Effector memory CD4-positive, alpha-beta T cell (primary cell): ENCODE data around the gene UBE2L6.

Source experiments
- DNase-seq, 3 donors: peaks; one replicate each; pipeline ENCODE4 v3.0.0-alpha.2; 2020
- H3K27ac ChIP-seq: 2 replicates; pipeline ENCODE4 v1.7.0; 2013; ENCODE audit warnings: mild to moderate bottlenecking, low read length, moderate library complexity; ENCODE audit not compliant: insufficient read depth, poor library complexity, severe bottlenecking
- H3K27me3 ChIP-seq: replicated peaks from 2 replicates; pipeline ENCODE4 v1.7.0; 2013; ENCODE audit warnings: mild to moderate bottlenecking, low read length; ENCODE audit not compliant: insufficient read depth, control insufficient read depth, poor library complexity, severe bottlenecking
- H3K36me3 ChIP-seq: 2 replicates; pipeline ENCODE4 v1.7.0; 2013; ENCODE audit warnings: mild to moderate bottlenecking, low read length, moderate library complexity; ENCODE audit not compliant: control insufficient read depth, insufficient read depth
- H3K4me1 ChIP-seq: 2 replicates; pipeline ENCODE4 v1.7.0; 2013; ENCODE audit warnings: low read length, mild to moderate bottlenecking; ENCODE audit not compliant: control insufficient read depth, insufficient read depth, poor library complexity, severe bottlenecking
- H3K4me3 ChIP-seq: 2 replicates; pipeline ENCODE4 v1.7.0; 2013; ENCODE audit warnings: low read length, low read depth, mild to moderate bottlenecking; ENCODE audit not compliant: insufficient read depth, poor library complexity, severe bottlenecking
- H3K9me3 ChIP-seq: 2 replicates; pipeline ENCODE4 v1.7.0; 2013; ENCODE audit warnings: mild to moderate bottlenecking, low read length, moderate library complexity; ENCODE audit not compliant: control insufficient read depth

The UBE2L6 gene

GRCh38 chr11:57597916-57598830, 30.7 kb upstream of the UBE2L6 start:
- DNase-seq, result no peak
- H3K27ac ChIP-seq, result no peak overlapping the region
- no peaks in the 10 kb centered on the region for H3K4me1 ChIP-seq
- H3K9me3 ChIP-seq, result no peaks in the 10 kb centered on the region
- peaks cover 8% of the 10 kb centered on the region for H3K27me3 ChIP-seq
- H3K4me3 ChIP-seq, result no peak overlapping the region
- H3K36me3 ChIP-seq, result no peaks in the 10 kb centered on the region

GRCh38 chr11:57597461-57597915, 30.0 kb upstream of the UBE2L6 start, which contains the start of gene SERPING1:
Gene SERPING1 (plus strand): TSS chr11:57597685. CDS start chr11:57598271, 586 bp downstream.
- no peak for DNase-seq
- H3K4me1 ChIP-seq, result no peaks in the 10 kb centered on the region
- no peaks in the 10 kb centered on the region for H3K9me3 ChIP-seq
- H3K27ac ChIP-seq, result no peak within 1 kb of the TSS
- peaks cover 8% of the 10 kb centered on the region for H3K27me3 ChIP-seq
- no peak within 1 kb of the TSS for H3K4me3 ChIP-seq
- H3K36me3 ChIP-seq, result no peaks in the 10 kb centered on the region

GRCh38 chr11:57596266-57596885, 28.9 kb upstream of the UBE2L6 start:
- H3K27me3 ChIP-seq, result peaks cover 8% of the 10 kb centered on the region
- H3K9me3 ChIP-seq, result no peaks in the 10 kb centered on the region
- H3K4me1 ChIP-seq, result no peaks in the 10 kb centered on the region
- no peak overlapping the region for H3K4me3 ChIP-seq
- DNase-seq, result no peak
- H3K27ac ChIP-seq, result no peak overlapping the region
- H3K36me3 ChIP-seq, result no peaks in the 10 kb centered on the region

- no peaks in the 10 kb centered on the region for H3K4me1 ChIP-seq
- DNase-seq, result no peak
- no peaks in the 10 kb centered on the region for H3K9me3 ChIP-seq
- peaks cover 3% of the 10 kb centered on the region for H3K27me3 ChIP-seq
- no peak overlapping the region for H3K4me3 ChIP-seq
- no peaks in the 10 kb centered on the region for H3K36me3 ChIP-seq
- H3K27ac ChIP-seq, result no peak overlapping the region
Measured at GRCh38 chr11:57588046-57588710, 20.7 kb upstream of the UBE2L6 start.

- H3K36me3 ChIP-seq, result no peaks in the 10 kb centered on the region
- DNase-seq, result no peak
- H3K4me3 ChIP-seq, result no peak overlapping the region
- H3K9me3 ChIP-seq, result no peaks in the 10 kb centered on the region
- no peak overlapping the region for H3K27ac ChIP-seq
- no peaks in the 10 kb centered on the region for H3K4me1 ChIP-seq
- peaks cover 3% of the 10 kb centered on the region for H3K27me3 ChIP-seq
Measured at GRCh38 chr11:57586711-57587245, 19.3 kb upstream of the UBE2L6 start.

GRCh38 chr11:57585301-57585700, 17.8 kb upstream of the UBE2L6 start:
- H3K27me3 ChIP-seq, result peaks cover 3% of the 10 kb centered on the region
- H3K4me1 ChIP-seq, result no peaks in the 10 kb centered on the region
- H3K36me3 ChIP-seq, result no peaks in the 10 kb centered on the region
- H3K9me3 ChIP-seq, result no peaks in the 10 kb centered on the region
- H3K27ac ChIP-seq, result no peak overlapping the region
- H3K4me3 ChIP-seq, result no peak overlapping the region
- DNase-seq, result no peak

GRCh38 chr11:57584341-57584740, 16.9 kb upstream of the UBE2L6 start:
- Histone ChIP-seq H3K27ac (no peak overlapping the region), H3K9me3 (no peaks in the 10 kb centered on the region), H3K4me3 (no peak overlapping the region), H3K27me3 (peaks cover 3% of the 10 kb centered on the region), H3K4me1 (no peaks in the 10 kb centered on the region), H3K36me3 (no peaks in the 10 kb centered on the region)
- no peak for DNase-seq

- Histone ChIP-seq H3K27ac (no peak overlapping the region), H3K9me3 (no peaks in the 10 kb centered on the region), H3K27me3 (no peaks in the 10 kb centered on the region), H3K36me3 (no peaks in the 10 kb centered on the region), H3K4me1 (no peaks in the 10 kb centered on the region), H3K4me3 (no peak overlapping the region)
- no peak for DNase-seq
Measured at GRCh38 chr11:57574061-57574460, 6.6 kb upstream of the UBE2L6 start.

- Histone ChIP-seq H3K36me3 (no peaks in the 10 kb centered on the region), H3K27ac (no peak overlapping the region), H3K4me3 (no peak overlapping the region), H3K9me3 (no peaks in the 10 kb centered on the region), H3K27me3 (no peaks in the 10 kb centered on the region), H3K4me1 (peaks cover 4% of the 10 kb centered on the region)
- no peak for DNase-seq
Measured at GRCh38 chr11:57571606-57572005, 4.1 kb upstream of the UBE2L6 start.
